ENCODE data around the gene ST6GALNAC3.

Gene ST6GALNAC3

DNA sequence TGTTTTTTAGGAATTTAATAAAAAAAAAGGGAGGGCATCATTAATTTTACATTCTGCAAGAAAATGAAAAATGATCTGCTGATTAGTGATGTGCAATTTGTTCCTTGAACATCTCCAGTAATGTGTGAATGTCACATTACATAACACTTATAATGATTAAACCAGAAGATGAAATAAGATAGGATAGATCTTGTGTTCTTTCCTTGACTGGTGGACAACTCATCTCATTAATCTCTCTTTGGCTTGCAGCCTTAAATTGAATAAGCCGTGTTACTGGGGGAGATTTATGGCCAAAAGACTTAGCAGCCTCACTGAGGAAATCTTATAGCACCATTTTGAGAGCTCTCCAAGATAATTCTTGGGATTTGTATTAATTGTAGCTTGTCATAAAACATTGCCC lies 217.2 kb downstream of the ST6GALNAC3 start:
- Histone ChIP-seq H3K9me2 (replicated peaks; ENCODE audit: control insufficient read depth, low read length) (no peaks in the 10 kb centered on the region), H3K27me3 (ENCODE audit: control insufficient read depth, low read length) (no peaks in the 10 kb centered on the region), H3K79me2 (ENCODE audit: control insufficient read depth, low read length) (no peaks in the 10 kb centered on the region), H3K9me3 (ENCODE audit: control insufficient read depth, insufficient read depth, low read length) (no peaks in the 10 kb centered on the region), H3K4me3 (ENCODE audit: low read length) (no peak overlapping the region), H3K4me2 (ENCODE audit: low read length) (no peak overlapping the region), H3K4me1 (ENCODE audit: control insufficient read depth, low read length) (peaks cover 47% of the 10 kb centered on the region), H4K20me1 (ENCODE audit: control insufficient read depth, insufficient read depth, low read depth, low read length) (no peaks in the 10 kb centered on the region), H3K36me3 (ENCODE audit: control insufficient read depth, low read length) (no peaks in the 10 kb centered on the region), H3F3A (ENCODE audit: control insufficient read depth, insufficient read depth) (peaks cover 3% of the 10 kb centered on the region; the same call in 1 of the 2 replicates), H3K27ac (ENCODE audit: low read depth, low read length) (no peak overlapping the region)
- TF ChIP-seq EZH2phosphoT487 (IDR thresholded peaks at IDR 0.05; ENCODE audit: borderline replicate concordance, low read length), result no peak
- TF ChIP-seq, protein P1, sequence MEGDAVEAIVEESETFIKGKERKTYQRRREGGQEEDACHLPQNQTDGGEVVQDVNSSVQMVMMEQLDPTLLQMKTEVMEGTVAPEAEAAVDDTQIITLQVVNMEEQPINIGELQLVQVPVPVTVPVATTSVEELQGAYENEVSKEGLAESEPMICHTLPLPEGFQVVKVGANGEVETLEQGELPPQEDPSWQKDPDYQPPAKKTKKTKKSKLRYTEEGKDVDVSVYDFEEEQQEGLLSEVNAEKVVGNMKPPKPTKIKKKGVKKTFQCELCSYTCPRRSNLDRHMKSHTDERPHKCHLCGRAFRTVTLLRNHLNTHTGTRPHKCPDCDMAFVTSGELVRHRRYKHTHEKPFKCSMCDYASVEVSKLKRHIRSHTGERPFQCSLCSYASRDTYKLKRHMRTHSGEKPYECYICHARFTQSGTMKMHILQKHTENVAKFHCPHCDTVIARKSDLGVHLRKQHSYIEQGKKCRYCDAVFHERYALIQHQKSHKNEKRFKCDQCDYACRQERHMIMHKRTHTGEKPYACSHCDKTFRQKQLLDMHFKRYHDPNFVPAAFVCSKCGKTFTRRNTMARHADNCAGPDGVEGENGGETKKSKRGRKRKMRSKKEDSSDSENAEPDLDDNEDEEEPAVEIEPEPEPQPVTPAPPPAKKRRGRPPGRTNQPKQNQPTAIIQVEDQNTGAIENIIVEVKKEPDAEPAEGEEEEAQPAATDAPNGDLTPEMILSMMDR (IDR thresholded peaks at IDR 0.05; ENCODE audit: low read depth, low read length, poor library complexity, severe bottlenecking), result no peak

DNA sequence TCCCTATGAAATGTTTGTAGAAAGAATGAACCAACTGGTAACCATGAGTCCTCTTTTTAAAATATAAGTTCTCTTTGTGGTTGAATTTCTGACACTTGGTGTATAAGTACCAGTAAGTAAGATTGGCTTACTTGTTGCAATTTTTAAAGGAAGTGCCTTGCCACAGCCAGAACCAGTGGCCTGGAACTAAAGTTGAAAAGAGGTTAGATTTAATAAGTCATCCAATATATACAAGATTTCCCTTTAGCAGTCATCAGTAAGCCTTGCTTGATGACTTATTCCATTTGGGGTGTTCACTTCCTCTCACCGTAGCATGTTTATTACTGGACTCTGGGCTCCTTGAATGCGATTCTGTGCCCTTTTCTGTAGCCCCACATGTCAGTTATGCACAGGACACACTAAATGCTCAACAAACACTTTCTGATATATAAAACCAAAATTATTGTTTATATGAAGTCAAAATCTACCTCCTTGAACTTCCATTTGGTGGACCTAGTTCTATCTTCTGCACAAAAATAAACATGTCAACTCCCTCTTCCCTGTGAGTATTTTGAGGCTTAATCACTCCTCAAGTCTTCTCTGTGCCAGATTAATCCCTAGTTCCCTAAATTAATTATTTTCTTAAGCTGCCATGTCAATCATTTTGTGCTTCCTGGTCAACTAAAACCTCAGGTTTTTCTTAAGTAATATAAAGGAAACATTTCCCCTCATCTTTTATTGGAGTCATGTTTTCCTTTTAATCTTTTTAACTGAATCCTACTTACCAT lies 218.1 kb downstream of the ST6GALNAC3 start:
- Histone ChIP-seq H3K27me3 (ENCODE audit: control insufficient read depth, low read length) (no peaks in the 10 kb centered on the region), H4K20me1 (ENCODE audit: control insufficient read depth, insufficient read depth, low read depth, low read length) (no peaks in the 10 kb centered on the region), H3K4me3 (ENCODE audit: low read length) (no peak overlapping the region), H3K9me3 (ENCODE audit: control insufficient read depth, insufficient read depth, low read length) (no peaks in the 10 kb centered on the region), H3K36me3 (ENCODE audit: control insufficient read depth, low read length) (no peaks in the 10 kb centered on the region), H3K27ac (ENCODE audit: low read depth, low read length) (peak overlapping the region; percentile 72; the same call in 1 of the 2 replicates), H3K4me2 (ENCODE audit: low read length) (no peak overlapping the region), H3K4me1 (ENCODE audit: control insufficient read depth, low read length) (peaks cover 45% of the 10 kb centered on the region), H3K9me2 (replicated peaks; ENCODE audit: control insufficient read depth, low read length) (no peaks in the 10 kb centered on the region), H3F3A (ENCODE audit: control insufficient read depth, insufficient read depth) (peaks cover 3% of the 10 kb centered on the region; the same call in 1 of the 2 replicates), H3K79me2 (ENCODE audit: control insufficient read depth, low read length) (no peaks in the 10 kb centered on the region)
- no peak for TF ChIP-seq EZH2phosphoT487 (IDR thresholded peaks at IDR 0.05; ENCODE audit: borderline replicate concordance, low read length)
- TF ChIP-seq, protein P1 (IDR thresholded peaks at IDR 0.05; ENCODE audit: low read depth, low read length, poor library complexity, severe bottlenecking), result no peak

DNA sequence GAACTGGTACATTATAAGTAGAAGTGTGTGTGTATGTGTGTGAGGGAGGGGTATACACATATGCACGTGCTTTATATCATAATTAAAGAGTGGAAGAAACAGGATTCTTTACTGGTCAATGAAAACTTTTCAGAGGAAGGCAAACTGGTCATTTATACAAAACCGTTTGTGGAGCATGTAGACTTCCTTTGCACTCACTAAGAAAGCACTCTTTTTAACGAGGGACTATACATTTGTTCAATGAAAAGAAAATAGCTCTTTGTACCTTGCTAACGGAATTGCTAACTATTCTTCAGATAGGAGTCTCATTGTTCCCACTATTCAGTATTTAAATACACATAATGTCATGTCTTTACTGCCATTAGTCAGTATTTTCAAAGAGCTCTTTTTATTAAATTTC lies 219.3 kb downstream of the ST6GALNAC3 start:
- H3K9me2 ChIP-seq (replicated peaks; ENCODE audit: control insufficient read depth, low read length), result no peaks in the 10 kb centered on the region
- H3K27me3 ChIP-seq (ENCODE audit: control insufficient read depth, low read length), result no peaks in the 10 kb centered on the region
- H3K27ac ChIP-seq (ENCODE audit: low read depth, low read length), result peak overlapping the region; percentile 72
- H3F3A ChIP-seq (ENCODE audit: control insufficient read depth, insufficient read depth), result peaks cover 3% of the 10 kb centered on the region; the same call in 1 of the 2 replicates
- no peak for TF ChIP-seq EZH2phosphoT487 (IDR thresholded peaks at IDR 0.05; ENCODE audit: borderline replicate concordance, low read length)
- TF ChIP-seq, protein P1 (IDR thresholded peaks at IDR 0.05; ENCODE audit: low read depth, low read length, poor library complexity, severe bottlenecking), result no peak
- H3K4me3 ChIP-seq (ENCODE audit: low read length), result peak overlapping the region; percentile 45; the same call in 1 of the 2 replicates
- peaks cover 48% of the 10 kb centered on the region for H3K4me1 ChIP-seq (ENCODE audit: control insufficient read depth, low read length)
- H3K79me2 ChIP-seq (ENCODE audit: control insufficient read depth, low read length), result no peaks in the 10 kb centered on the region
- peak overlapping the region; percentile 56 for H3K4me2 ChIP-seq (ENCODE audit: low read length)
- H3K36me3 ChIP-seq (ENCODE audit: control insufficient read depth, low read length), result no peaks in the 10 kb centered on the region
- H3K9me3 ChIP-seq (ENCODE audit: control insufficient read depth, insufficient read depth, low read length), result no peaks in the 10 kb centered on the region
- no peaks in the 10 kb centered on the region for H4K20me1 ChIP-seq (ENCODE audit: control insufficient read depth, insufficient read depth, low read depth, low read length)
